HEK293T (cell line): ENCODE data around the gene PGM2.

Experiments used
- CTCF ChIA-PET: fragments of 350-600 bp; formaldehyde crosslinking; extraction: SDS; loops from one replicate; lab custom pipeline; 2021; ENCODE audit warnings: antibody characterized with exemption, inconsistent platforms; lab: Yijun Ruan, JAX
- POLR2A ChIA-PET: fragments of 350-600 bp; formaldehyde crosslinking; extraction: SDS; loops from one replicate; lab custom pipeline; 2020; ENCODE audit warnings: antibody characterized with exemption, inconsistent platforms; lab: Yijun Ruan, JAX
- DNase-seq: peaks from one replicate; pipeline ENCODE4 v3.0.0; 2012; ENCODE audit warnings: mixed read lengths; ENCODE audit errors: extremely low spot score
- ARNT ChIP-seq: fragments of 450-650 bp; IDR thresholded peaks from 2 replicates; pipeline ENCODE4 v1.6.1; 2017; ENCODE audit warnings: mild to moderate bottlenecking
- BHLHE40 ChIP-seq: fragments of 450-650 bp; IDR thresholded peaks from 2 replicates; pipeline ENCODE4 v1.6.1; 2016; ENCODE audit warnings: mild to moderate bottlenecking, moderate library complexity, borderline replicate concordance
- CTBP1 ChIP-seq: fragments of 450-650 bp; IDR thresholded peaks from 2 replicates; pipeline ENCODE4 v1.6.1; 2016; ENCODE audit warnings: borderline replicate concordance
- ELF4 ChIP-seq: fragments of 450-650 bp; IDR thresholded peaks from 2 replicates; pipeline ENCODE4 v1.6.1; 2017; ENCODE audit warnings: antibody characterized with exemption
- FOXA1 ChIP-seq: fragments of 450-650 bp; IDR thresholded peaks from 2 replicates; pipeline ENCODE4 v1.6.1; 2016; ENCODE audit warnings: mild to moderate bottlenecking
- FOXK2 ChIP-seq: fragments of 450-650 bp; IDR thresholded peaks from 2 replicates; pipeline ENCODE4 v1.6.1; 2016; ENCODE audit warnings: mild to moderate bottlenecking
- FOXM1 ChIP-seq: fragments of 450-650 bp; IDR thresholded peaks from 2 replicates; pipeline ENCODE4 v1.6.1; 2017; ENCODE audit warnings: mild to moderate bottlenecking, borderline replicate concordance
- HDGF ChIP-seq: fragments of 450-650 bp; IDR thresholded peaks from 2 replicates; pipeline ENCODE4 v1.6.1; 2017; ENCODE audit warnings: antibody characterized with exemption, borderline replicate concordance
- L3MBTL2 ChIP-seq: fragments of 450-650 bp; conservative IDR thresholded peaks from 2 replicates; pipeline ENCODE4 v1.6.1; 2016; ENCODE audit warnings: mild to moderate bottlenecking
- LEF1 ChIP-seq: fragments of 450-650 bp; IDR thresholded peaks from 2 replicates; pipeline ENCODE4 v1.6.1; 2017; ENCODE audit warnings: mild to moderate bottlenecking, borderline replicate concordance
- NFRKB ChIP-seq: fragments of 450-650 bp; IDR thresholded peaks from 2 replicates; pipeline ENCODE4 v1.6.1; 2016; ENCODE audit warnings: mild to moderate bottlenecking, moderate library complexity
- SP1 ChIP-seq: fragments of 450-650 bp; IDR thresholded peaks from 2 replicates; pipeline ENCODE4 v1.6.1; 2017
- SUZ12 ChIP-seq: fragments of 450-650 bp; IDR thresholded peaks from 2 replicates; pipeline ENCODE4 v1.6.1; 2016; ENCODE audit warnings: mild to moderate bottlenecking
- TARDBP ChIP-seq: fragments of 450-650 bp; IDR thresholded peaks from 2 replicates; pipeline ENCODE4 v1.6.1; 2016
- ZNF384 ChIP-seq: fragments of 450-650 bp; IDR thresholded peaks from 2 replicates; pipeline ENCODE4 v1.6.1; 2016
- TF ChIP-seq, protein P1 (sequence below): fragments of 450-650 bp; IDR thresholded peaks from 2 replicates; pipeline ENCODE4 v1.6.1; 2016

The PGM2 gene

DNA sequence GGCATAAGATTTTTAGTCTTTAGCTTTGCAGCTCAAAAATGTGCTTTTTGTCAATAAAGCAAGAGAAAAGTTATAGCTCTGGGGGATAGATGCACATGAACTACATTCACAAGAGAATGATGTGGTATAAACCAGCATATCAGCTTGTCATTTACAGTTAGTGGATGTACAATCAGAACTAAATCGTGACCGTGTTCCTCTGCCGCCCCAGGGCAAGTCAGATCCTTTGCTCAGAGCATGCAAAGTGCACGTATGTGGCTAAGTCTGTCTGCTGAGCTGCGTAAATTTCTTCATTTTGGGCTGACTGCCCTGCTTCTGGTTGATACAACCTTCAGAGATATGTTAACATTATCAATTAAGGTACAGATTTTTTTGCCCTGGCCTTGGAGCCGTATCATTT, 9.3 kb downstream of the PGM2 start:
- POLR2A ChIA-PET, result interaction anchor here (1.2 kb wide), 1 partner anchor 10 kb away, joined by 4 read pairs; the partner anchor contains the start of gene PGM2
- DNase-seq, result no peak
- no peak for TF ChIP-seq TARDBP
- no peak for TF ChIP-seq BHLHE40
- no peak for TF ChIP-seq FOXK2
- no peak for TF ChIP-seq L3MBTL2
- TF ChIP-seq ARNT, result no peak
- TF ChIP-seq FOXM1, result no peak
- TF ChIP-seq SP1, result no peak
- no peak for TF ChIP-seq SUZ12
- TF ChIP-seq ELF4, result no peak
- no peak for TF ChIP-seq FOXA1
- no peak for TF ChIP-seq CTBP1
- TF ChIP-seq LEF1, result no peak
- TF ChIP-seq, protein P1, sequence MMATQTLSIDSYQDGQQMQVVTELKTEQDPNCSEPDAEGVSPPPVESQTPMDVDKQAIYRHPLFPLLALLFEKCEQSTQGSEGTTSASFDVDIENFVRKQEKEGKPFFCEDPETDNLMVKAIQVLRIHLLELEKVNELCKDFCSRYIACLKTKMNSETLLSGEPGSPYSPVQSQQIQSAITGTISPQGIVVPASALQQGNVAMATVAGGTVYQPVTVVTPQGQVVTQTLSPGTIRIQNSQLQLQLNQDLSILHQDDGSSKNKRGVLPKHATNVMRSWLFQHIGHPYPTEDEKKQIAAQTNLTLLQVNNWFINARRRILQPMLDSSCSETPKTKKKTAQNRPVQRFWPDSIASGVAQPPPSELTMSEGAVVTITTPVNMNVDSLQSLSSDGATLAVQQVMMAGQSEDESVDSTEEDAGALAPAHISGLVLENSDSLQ, result no peak
- TF ChIP-seq HDGF, result no peak
- no peak for TF ChIP-seq ZNF384
- TF ChIP-seq NFRKB, result no peak
- CTCF ChIA-PET, result no interaction called here

GRCh38 chr4:37836274-37836673, 9.8 kb downstream of the PGM2 start:
- no peak for DNase-seq
- TF ChIP-seq ELF4, result no peak
- TF ChIP-seq SP1, result no peak
- no peak for TF ChIP-seq CTBP1
- no peak for TF ChIP-seq FOXA1
- TF ChIP-seq L3MBTL2, result no peak
- no peak for TF ChIP-seq NFRKB
- TF ChIP-seq SUZ12, result no peak
- TF ChIP-seq FOXM1, result no peak
- TF ChIP-seq, protein P1, result no peak
- TF ChIP-seq ARNT, result no peak
- TF ChIP-seq ZNF384, result no peak
- TF ChIP-seq HDGF, result no peak
- TF ChIP-seq LEF1, result no peak
- CTCF ChIA-PET, result no interaction called here
- POLR2A ChIA-PET, result interaction anchor here (1.2 kb wide), 1 partner anchor 10 kb away, joined by 4 read pairs; the partner anchor contains the start of gene PGM2

- DNase-seq, result no peak
- TF ChIP-seq HDGF, result no peak
- TF ChIP-seq ARNT, result no peak
- no peak for TF ChIP-seq FOXM1
- no peak for TF ChIP-seq LEF1
- no peak for TF ChIP-seq L3MBTL2
- no peak for TF ChIP-seq BHLHE40
- no peak for TF ChIP-seq ELF4
- TF ChIP-seq SUZ12, result no peak
- TF ChIP-seq TARDBP, result no peak
- POLR2A ChIA-PET, result no interaction called here
- CTCF ChIA-PET, result no interaction called here
Observed at GRCh38 chr4:37836838-37837440, 10.5 kb downstream of the PGM2 start.

GRCh38 chr4:37837446-37837845, 11.0 kb downstream of the PGM2 start:
- DNase-seq, result no peak
- CTCF ChIA-PET, result no interaction called here
- TF ChIP-seq, protein P1, result no peak
- TF ChIP-seq ELF4, result no peak
- no peak for TF ChIP-seq BHLHE40
- no peak for TF ChIP-seq ZNF384
- TF ChIP-seq FOXK2, result no peak
- no peak for TF ChIP-seq L3MBTL2
- no peak for TF ChIP-seq ARNT
- no peak for TF ChIP-seq TARDBP
- no peak for TF ChIP-seq HDGF
- no peak for TF ChIP-seq NFRKB
- TF ChIP-seq SP1, result no peak
- TF ChIP-seq FOXA1, result no peak
- TF ChIP-seq CTBP1, result no peak
- TF ChIP-seq LEF1, result no peak
- no peak for TF ChIP-seq FOXM1
- TF ChIP-seq SUZ12, result no peak
- POLR2A ChIA-PET, result interaction anchor here (1.6 kb wide), 1 partner anchor 11 kb away, joined by 3 read pairs; the partner anchor contains the start of gene PGM2

GRCh38 chr4:37839426-37839825, 12.9 kb downstream of the PGM2 start:
- CTCF ChIA-PET, result no interaction called here
- DNase-seq, result no peak
- no peak for TF ChIP-seq ELF4
- no peak for TF ChIP-seq BHLHE40
- no peak for TF ChIP-seq SP1
- TF ChIP-seq FOXK2, result no peak
- TF ChIP-seq, protein P1, result no peak
- TF ChIP-seq LEF1, result no peak
- TF ChIP-seq CTBP1, result no peak
- no peak for TF ChIP-seq NFRKB
- POLR2A ChIA-PET, result no interaction called here
